OCI-LY7 (cell line): ENCODE results near the gene UGT1A7.

Experiments
- EZH2phosphoT487 ChIP-seq: fragments of 200-600 bp; sonication (generic); IDR thresholded peaks from 2 replicates; pipeline ENCODE4 v1.6.1; 2018; ENCODE audit warnings: low read depth, borderline replicate concordance, mild to moderate bottlenecking, mixed run types, antibody characterized with exemption, low read length, moderate library complexity, mixed read lengths
- TF ChIP-seq, protein P1 (sequence below): fragments of 200-600 bp; sonication (generic); conservative IDR thresholded peaks from 2 replicates; pipeline ENCODE4 v1.5.1; 2014; ENCODE audit warnings: mild to moderate bottlenecking, antibody characterized with exemption, low read length, moderate library complexity, mixed read lengths

DNA sequence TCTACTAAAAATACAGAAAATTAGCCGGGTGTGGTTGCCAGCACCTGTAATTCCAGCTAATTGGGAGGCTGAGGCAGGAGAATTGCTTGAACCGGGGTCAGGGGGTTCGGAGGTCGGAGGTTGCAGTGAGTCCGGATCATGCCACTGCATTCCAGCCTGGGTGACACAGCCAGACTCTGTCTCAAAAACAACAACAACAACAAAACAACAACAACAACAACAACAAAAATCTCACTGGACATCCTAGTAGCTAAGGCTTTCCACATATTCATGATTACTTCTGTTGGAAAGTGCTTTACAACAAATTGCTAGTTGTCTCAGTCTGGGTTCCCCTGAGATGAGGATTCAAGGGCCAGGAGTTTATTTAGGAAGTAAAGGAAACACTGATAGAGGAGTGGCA lies 92.2 kb downstream of the UGT1A7 start:
- TF ChIP-seq, protein P1, sequence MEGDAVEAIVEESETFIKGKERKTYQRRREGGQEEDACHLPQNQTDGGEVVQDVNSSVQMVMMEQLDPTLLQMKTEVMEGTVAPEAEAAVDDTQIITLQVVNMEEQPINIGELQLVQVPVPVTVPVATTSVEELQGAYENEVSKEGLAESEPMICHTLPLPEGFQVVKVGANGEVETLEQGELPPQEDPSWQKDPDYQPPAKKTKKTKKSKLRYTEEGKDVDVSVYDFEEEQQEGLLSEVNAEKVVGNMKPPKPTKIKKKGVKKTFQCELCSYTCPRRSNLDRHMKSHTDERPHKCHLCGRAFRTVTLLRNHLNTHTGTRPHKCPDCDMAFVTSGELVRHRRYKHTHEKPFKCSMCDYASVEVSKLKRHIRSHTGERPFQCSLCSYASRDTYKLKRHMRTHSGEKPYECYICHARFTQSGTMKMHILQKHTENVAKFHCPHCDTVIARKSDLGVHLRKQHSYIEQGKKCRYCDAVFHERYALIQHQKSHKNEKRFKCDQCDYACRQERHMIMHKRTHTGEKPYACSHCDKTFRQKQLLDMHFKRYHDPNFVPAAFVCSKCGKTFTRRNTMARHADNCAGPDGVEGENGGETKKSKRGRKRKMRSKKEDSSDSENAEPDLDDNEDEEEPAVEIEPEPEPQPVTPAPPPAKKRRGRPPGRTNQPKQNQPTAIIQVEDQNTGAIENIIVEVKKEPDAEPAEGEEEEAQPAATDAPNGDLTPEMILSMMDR = no peak
- TF ChIP-seq EZH2phosphoT487 = no peak
